C4-2B (cell line): Measurements from ENCODE around the gene IFNK.

ENCODE experiments used
- ZFX ChIP-seq: fragments of 450-650 bp; IDR thresholded peaks from 2 replicates; pipeline ENCODE4 v1.6.1; 2017
- TF ChIP-seq, protein P1 (sequence below): fragments of 450-650 bp; conservative IDR thresholded peaks from 2 replicates; pipeline ENCODE4 v1.5.1; 2017; ENCODE audit warnings: mild to moderate bottlenecking

DNA sequence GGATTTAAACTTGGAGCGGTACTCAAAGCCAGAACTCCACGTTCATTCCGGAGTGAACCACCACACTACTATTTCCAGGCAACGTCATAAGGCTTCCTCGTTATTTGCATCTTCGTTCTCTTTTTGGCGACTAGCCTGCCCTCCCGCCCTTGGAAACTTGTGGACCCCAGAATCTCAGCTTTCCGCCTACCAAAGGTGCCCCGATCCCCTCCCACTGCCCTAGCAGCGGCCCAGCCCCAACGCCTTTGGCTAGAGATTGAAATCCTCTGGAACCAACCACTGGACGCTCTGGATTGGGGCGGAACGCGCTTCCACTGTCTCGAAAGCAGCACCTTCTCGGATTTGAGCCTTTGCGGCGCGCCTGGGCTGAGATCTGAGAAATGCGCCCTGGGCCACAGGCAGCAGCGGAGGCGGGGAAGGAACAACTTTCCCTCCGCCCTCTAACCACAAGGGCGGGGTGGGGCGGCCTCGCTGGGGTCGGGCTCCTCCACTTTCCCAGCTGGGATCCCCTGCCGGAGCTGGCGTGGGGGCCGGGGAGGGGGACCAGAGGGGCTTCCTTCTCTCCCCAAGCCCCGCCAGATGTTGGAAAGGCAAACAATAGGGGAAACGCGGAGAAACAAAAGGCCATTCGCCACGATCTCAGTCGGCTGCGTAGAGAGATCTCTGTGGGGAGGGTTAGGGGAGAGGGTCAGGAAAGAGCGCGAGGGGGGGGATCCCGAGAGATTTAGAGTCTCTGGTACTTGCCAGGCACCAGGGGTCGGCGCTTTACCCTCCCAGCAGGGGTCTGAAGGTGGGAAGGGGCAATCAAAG lies 4.2 kb downstream of the IFNK start:
- TF ChIP-seq, protein P1, sequence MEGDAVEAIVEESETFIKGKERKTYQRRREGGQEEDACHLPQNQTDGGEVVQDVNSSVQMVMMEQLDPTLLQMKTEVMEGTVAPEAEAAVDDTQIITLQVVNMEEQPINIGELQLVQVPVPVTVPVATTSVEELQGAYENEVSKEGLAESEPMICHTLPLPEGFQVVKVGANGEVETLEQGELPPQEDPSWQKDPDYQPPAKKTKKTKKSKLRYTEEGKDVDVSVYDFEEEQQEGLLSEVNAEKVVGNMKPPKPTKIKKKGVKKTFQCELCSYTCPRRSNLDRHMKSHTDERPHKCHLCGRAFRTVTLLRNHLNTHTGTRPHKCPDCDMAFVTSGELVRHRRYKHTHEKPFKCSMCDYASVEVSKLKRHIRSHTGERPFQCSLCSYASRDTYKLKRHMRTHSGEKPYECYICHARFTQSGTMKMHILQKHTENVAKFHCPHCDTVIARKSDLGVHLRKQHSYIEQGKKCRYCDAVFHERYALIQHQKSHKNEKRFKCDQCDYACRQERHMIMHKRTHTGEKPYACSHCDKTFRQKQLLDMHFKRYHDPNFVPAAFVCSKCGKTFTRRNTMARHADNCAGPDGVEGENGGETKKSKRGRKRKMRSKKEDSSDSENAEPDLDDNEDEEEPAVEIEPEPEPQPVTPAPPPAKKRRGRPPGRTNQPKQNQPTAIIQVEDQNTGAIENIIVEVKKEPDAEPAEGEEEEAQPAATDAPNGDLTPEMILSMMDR: no peak
- TF ChIP-seq ZFX: no peak
